GM12865 (cell line): ENCODE data around the gene UBXN6.

ENCODE experiments used
- DNase-seq: peaks from one replicate; pipeline ENCODE4 v3.0.0; 2010; ENCODE audit warnings: low read depth
- H3K4me3 ChIP-seq: 2 replicates; pipeline ENCODE4 v1.5.1; 2011; ENCODE audit warnings: mild to moderate bottlenecking, low read depth, low read length, control low read depth
- TF ChIP-seq, protein P1 (sequence below): IDR thresholded peaks from 2 replicates; pipeline ENCODE4 v1.5.1; 2011; ENCODE audit warnings: low read length, control low read depth, low read depth, inconsistent platforms; ENCODE audit not compliant: insufficient read depth; ENCODE audit errors: missing control alignments

Gene UBXN6, protein sequence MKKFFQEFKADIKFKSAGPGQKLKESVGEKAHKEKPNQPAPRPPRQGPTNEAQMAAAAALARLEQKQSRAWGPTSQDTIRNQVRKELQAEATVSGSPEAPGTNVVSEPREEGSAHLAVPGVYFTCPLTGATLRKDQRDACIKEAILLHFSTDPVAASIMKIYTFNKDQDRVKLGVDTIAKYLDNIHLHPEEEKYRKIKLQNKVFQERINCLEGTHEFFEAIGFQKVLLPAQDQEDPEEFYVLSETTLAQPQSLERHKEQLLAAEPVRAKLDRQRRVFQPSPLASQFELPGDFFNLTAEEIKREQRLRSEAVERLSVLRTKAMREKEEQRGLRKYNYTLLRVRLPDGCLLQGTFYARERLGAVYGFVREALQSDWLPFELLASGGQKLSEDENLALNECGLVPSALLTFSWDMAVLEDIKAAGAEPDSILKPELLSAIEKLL

DNA sequence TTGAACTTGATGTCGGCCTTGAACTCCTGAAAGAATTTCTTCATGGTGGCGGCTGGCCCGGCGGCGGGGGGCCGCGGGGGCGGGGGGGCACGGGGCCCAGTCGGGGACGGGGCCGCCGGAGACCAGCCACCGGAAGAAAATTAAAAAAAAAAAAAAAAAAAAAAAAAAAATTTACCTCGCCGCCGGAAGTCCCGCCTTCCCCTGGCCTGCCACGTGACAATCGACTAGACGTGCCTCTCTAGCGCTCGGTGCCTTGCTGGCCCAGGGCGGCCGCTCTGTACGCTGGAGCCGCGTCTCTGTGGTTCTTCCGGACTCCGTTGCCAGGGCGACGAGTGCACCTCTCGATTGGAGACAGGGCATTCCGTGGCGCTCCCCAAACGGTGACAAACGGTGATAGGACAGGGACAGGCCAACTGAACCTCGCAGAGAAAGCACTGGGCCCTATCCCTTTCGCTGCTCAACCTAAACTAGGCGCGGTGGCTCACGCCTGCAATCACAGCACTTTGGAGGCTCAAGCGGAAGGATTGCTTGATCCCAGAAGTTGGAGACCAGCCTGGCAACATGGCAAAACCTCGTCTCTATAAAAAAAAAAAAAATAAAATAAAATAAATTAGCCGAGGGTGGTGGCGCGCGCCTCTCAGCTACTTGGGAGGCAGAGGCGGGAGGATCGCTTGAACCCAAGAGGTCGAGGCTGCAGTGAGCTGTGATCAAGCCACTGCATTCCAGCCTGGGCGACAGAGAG, at the start of gene UBXN6:
Gene UBXN6, minus strand, starts transcription at position 141 of the 742 bp plus-strand sequence. Its CDS starts 97 bp downstream, at position 44.
- peak; percentile 100 for DNase-seq
- peak within 1 kb of the TSS; percentile 72 for H3K4me3 ChIP-seq
- TF ChIP-seq, protein P1, sequence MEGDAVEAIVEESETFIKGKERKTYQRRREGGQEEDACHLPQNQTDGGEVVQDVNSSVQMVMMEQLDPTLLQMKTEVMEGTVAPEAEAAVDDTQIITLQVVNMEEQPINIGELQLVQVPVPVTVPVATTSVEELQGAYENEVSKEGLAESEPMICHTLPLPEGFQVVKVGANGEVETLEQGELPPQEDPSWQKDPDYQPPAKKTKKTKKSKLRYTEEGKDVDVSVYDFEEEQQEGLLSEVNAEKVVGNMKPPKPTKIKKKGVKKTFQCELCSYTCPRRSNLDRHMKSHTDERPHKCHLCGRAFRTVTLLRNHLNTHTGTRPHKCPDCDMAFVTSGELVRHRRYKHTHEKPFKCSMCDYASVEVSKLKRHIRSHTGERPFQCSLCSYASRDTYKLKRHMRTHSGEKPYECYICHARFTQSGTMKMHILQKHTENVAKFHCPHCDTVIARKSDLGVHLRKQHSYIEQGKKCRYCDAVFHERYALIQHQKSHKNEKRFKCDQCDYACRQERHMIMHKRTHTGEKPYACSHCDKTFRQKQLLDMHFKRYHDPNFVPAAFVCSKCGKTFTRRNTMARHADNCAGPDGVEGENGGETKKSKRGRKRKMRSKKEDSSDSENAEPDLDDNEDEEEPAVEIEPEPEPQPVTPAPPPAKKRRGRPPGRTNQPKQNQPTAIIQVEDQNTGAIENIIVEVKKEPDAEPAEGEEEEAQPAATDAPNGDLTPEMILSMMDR, result no peak

DNA sequence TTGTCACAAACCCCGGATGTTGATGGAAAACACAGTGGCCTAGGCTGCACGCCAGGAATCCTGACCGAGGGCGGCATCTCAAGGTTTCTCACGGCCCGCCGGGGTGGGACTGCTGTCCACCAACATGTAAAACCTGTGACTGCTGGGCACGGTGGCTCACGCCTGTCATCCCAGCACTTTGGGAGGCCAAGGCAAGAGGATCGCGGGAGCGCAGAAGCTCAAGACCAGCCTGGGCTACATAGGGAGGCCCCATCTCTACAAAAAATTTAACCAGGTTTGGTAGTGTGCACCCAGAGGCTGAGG, 49.5 kb upstream of the UBXN6 start:
- H3K4me3 ChIP-seq, result no peak overlapping the region
- TF ChIP-seq, protein P1, result no peak
- DNase-seq, result no peak

DNA sequence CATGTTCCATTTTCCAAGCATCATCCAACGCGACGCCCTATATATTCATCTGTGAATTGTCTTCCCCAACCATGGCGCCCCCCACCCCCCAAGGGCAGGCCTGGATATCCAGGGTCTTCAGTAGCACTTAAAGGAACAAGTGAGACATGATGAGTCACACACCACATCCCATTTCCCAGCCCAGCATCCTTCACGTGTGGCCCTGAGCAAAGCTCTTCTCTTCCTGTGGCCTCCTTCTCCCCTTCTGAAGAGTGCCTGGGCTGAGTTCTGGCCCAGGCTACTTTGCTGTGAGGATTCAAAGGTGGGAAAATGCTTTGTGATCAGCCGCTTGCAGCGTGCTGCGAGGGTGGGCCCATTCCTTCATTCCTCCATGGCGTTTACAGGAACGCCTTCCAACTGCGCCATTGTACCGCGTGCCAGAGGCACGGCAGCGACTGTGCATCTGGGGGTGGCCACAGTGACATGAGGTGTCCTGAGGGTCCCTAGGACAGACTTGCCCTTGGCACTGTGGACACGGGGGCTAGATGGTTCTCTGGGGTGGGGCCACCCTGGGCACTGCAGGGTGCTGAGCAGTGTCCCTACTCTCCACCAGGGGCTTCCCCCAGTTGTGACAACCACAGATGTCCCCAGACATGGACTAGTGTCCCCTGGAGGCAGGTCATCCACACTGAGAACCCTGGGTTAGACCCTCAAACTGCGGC, 49.0 kb upstream of the UBXN6 start:
- TF ChIP-seq, protein P1, result no peak
- DNase-seq, result no peak
- no peak overlapping the region for H3K4me3 ChIP-seq

DNA sequence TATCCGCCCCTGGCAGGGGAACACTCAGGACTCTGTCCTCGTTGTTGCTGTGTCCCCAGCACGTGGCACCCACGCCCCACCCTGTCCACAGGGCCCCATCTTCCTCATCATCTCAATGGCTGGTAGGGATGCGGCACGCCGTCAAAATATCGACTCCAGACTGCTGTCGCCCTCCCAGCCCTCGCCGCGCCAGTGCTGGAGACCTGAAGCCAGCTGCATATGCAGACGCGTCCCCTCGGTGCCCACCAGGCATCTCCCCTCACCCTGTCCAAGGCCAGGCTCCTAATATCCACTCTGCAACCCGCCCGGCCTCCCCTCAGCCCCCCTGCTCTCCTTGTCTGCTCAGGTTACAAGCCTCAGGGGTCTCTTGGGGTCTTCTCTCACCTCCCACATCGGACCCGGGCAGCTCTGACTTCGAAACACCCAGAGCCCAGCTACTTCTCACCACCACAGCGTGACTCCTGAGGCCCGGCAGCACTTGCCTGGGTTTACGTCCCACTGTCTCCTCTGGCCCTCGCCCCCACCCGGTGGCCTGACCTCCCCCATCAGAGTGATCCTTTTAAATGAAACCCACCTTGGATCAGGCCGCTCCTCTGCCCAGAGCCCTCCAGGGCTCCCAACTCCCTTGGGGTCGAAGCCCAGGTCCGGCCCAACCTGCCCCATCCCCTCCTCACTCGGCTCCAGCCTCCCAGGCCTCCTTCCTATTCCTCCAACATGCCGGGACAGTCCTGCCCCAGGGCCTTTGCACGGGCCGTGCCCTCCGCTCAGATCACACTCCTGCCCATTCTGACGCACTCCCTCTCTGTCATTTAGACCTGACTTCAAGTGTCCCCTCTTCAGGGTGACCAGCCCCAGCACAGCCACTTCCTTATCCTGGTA, 48.2 kb upstream of the UBXN6 start:
- DNase-seq, result no peak
- H3K4me3 ChIP-seq, result no peak overlapping the region
- TF ChIP-seq, protein P1, result no peak

DNA sequence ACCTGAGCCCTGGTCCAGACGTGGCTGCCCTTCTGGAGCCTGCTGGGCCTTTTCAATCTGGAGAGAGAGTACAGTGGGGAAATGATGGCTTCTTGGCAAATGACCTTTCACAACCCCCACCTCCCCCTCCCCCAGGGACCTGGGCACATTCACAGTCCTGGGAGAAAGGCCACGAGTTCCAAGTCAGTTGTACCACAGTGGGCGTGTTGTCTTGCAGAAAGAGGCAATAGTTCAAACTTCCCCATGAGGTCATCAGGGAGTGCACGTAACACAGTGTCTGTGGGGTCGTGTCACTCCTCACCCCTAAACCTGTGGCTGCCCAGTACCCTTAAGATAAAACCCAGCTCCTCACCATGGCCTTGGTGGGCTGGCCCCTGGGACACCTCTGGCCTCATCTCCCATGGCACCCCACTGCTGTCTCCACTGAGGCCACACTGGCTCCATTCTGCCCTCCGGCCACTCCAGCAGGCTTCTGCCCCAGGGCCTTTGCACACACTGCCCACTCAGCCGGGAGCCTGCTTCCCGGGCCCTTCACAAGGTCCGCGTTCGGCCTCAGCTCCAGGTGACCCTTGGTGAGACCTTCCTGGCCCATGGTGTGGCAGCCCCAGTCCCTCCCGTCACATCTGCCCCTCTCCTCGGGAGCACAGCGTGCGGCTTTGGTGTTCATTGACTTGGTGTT, 47.4 kb upstream of the UBXN6 start:
- DNase-seq, result no peak
- no peak overlapping the region for H3K4me3 ChIP-seq
- TF ChIP-seq, protein P1, result no peak

DNA sequence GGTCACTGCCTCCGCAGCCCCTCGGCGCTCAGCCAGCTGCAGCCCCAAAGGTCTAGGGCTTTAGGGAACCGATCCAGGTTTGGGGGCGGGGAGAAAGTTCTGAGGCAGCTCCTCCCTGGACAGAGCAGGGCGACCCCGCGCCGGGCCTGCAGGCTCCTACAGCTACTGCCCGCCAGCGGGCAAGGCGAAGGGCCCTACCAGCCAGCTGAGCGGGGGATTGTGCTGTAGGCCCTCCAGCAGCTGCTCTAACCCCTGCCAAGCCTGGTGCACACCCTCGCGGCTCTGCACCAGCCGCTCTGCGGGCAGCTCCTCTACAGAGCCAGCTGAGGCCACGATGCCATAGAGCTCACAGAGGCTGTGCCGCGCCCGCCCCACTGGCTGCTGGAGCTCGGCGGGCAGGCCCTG, 46.7 kb upstream of the UBXN6 start:
- DNase-seq, result no peak
- H3K4me3 ChIP-seq, result no peak overlapping the region
- TF ChIP-seq, protein P1, result no peak
